ENCODE measurements around the gene GFER. TPM values are rescaled to one million over a fixed set of nuclear protein-coding genes. Genes with fewer than 3 reads are reported as not detected.
"Not testable (repeated sequence)": the region's sequence is repeated elsewhere in the genome, so short reads cannot be mapped to it uniquely, and the experiment has no call there.

GFER gene
- total RNA-seq, 1 experiment from 2014 or later = 24.1 TPM

DNA sequence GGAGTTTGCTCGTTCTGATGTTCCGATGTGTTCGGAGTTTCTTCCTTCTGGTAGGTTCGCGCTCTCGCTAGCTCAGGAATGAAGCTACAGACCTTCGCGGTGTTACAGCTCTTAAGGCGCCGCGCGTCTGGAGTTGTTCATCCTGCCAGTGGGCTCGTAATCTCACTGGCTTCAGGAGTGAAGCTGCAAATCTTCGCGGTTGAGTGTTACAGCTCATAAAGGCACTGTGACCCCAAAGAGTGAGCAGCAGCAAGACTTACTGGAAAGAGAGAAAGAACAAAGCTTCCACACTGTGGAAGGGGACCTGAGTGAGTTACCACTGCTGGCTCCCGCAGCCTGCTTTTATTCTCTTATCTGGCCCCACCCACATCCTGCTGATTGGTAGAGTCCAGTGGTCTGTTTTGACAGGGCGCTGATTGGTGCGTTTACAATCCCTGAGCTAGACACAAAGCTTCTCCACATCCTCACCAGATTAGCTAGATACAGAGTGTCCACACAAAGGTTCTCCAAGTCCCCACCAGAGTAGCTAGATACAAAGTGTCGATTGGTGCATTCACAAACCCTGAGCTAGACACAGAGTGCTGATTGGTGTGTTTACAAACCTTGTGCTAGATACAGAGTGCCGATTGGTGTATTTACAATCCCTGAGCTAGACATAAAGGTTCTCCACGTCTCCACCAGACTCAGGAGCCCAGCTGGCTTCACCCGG lies 26.4 kb upstream of the GFER start:
- not testable (repeated sequence) for DNase-seq (ENCODE audit: low spot score)

DNA sequence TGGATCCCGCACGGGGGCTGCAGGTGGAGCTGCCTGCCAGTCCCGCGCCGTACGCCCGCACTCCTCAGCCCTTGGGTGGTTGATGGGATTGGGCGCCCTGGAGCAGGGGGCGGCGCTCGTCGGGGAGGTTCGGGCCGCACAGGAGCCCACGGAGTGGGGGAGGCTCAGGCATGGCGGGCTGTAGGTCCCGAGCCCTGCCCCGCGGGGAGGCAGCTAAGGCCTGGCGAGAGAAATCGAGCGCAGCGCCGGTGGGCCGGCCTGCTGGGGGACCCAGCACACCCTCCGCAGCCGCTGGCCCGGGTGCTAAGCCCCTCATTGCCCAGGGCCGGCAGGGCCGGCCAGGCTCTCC lies 25.9 kb upstream of the GFER start:
- not testable (repeated sequence) for DNase-seq (ENCODE audit: low spot score)

DNA sequence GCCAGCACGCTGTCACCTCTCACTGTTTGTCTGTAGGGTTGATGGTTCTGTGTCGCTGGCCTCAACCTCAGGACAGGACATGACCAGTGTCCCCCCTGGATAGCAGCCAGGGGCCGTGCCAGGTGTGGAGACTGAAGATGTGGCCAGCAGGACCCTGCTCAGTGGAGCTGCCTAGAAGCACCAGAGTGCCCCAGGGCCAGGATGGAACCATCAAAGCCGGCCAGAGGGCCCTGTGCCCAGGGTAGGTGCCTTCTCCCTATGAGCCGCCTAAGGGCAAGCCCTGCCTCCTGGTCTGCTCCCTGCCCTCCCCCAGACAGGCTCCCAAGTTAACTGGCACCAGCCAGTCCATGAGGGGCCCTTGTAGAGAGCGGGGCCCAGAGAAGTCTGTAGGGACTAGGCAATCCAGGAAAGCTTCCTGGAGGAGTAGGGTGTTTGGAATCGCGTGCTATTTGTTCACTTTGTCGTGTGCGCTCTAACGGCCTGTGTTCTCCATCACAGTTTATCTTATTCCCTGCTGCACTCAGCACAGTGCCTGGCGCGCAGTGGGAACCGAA lies 25.2 kb upstream of the GFER start:
- no peak for DNase-seq (ENCODE audit: low spot score)

DNA sequence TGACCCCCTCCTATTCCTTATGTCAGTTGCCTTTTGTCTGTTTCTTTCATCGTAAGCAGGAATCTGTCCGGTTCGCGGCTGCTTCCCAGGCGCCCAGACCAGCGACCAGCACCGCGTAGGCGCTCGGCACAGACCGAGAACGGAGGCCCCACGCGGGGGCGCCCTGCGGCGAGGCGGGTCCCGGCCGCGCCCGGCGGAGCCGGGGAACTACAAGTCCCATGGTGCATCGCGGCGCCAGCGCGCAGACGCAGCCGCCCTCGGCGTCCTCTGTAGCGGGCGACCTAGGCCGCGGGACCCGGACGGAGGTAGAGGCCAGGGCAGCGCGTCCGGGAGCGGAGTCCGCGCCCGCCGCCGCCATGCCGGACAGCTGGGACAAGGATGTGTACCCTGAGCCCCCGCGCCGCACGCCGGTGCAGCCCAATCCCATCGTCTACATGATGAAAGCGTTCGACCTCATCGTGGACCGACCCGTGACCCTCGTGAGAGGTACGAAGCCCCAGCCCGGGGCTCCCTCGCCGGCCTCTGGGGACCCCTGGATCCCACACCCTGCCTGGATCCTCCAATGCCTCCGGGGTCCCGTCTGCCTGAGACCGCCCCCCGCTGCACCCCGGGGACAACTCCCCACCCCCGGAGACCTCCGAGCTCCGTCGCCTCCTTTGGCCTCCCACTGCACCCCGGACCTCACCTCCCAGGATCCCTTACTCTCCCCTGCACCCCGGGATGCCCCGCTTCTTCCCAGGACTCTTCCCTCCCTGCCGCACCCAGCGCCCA lies 24.5 kb upstream of the GFER start, which contains the start of gene NDUFB10:
Gene NDUFB10 (plus strand): TSS at position 270 of the 771 bp plus-strand sequence. CDS start 87 bp downstream, at position 357.
- peak; percentile 78 for DNase-seq (ENCODE audit: low spot score)

DNA sequence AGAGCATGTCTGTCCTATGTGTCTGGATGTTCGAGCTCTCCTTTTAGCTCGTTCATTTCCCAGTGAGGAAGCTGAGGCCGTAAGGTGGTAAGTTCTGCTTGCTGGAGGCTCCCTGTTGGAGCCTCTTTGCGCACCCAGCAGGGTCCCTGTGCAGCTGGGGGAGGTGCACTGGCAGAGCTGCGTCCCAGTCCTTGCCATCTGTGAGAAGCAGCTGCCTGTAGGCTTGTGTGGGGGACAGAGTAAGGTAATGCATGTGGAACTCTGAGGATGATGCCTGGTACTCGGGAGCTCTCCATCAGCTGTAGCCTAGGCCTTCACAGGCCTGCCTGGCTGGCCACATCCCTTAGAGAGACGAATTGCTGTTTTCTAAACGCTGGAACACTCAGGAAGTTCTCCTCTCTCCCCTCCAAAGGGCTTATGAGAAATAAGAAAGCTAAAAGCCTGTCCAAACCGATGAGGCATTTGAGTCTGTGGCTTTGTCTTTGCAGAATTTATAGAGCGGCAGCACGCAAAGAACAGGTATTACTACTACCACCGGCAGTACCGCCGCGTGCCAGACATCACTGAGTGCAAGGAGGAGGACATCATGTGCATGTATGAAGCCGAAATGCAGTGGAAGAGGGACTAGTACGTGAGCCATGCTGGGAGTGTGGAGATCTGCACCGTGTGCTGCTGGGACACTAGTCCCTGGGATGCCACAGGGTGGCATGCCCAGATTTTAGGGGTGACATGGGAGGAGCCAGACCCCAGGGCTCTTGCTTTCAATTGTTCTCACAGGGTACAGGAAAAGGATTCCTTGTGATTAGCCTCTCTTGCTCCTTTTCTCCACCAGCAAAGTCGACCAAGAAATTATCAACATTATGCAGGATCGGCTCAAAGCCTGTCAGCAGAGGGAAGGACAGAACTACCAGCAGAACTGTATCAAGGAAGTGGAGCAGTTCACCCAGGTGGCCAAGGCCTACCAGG lies 23.0 kb upstream of the GFER start:
- DNase-seq (ENCODE audit: low spot score) = no peak

DNA sequence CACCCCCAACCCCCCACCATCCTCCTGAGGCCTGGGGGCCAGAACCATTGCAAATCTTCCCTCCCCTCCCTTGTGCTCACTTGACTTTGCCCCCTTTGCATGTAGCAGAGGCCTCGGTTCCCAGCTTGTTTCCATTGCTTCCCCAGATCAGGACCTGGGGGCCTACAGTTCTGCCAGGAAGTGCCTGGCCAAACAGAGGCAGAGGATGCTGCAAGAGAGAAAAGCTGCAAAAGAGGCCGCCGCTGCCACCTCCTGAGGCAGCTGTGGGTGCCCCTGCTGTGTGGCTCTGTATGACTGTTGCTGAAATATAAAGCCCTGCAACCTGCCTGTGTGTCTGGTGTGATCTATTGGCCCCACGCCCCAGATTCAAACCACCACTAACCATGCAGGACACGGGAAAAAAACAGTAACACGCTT lies 22.3 kb upstream of the GFER start:
- no peak for DNase-seq (ENCODE audit: low spot score)

DNA sequence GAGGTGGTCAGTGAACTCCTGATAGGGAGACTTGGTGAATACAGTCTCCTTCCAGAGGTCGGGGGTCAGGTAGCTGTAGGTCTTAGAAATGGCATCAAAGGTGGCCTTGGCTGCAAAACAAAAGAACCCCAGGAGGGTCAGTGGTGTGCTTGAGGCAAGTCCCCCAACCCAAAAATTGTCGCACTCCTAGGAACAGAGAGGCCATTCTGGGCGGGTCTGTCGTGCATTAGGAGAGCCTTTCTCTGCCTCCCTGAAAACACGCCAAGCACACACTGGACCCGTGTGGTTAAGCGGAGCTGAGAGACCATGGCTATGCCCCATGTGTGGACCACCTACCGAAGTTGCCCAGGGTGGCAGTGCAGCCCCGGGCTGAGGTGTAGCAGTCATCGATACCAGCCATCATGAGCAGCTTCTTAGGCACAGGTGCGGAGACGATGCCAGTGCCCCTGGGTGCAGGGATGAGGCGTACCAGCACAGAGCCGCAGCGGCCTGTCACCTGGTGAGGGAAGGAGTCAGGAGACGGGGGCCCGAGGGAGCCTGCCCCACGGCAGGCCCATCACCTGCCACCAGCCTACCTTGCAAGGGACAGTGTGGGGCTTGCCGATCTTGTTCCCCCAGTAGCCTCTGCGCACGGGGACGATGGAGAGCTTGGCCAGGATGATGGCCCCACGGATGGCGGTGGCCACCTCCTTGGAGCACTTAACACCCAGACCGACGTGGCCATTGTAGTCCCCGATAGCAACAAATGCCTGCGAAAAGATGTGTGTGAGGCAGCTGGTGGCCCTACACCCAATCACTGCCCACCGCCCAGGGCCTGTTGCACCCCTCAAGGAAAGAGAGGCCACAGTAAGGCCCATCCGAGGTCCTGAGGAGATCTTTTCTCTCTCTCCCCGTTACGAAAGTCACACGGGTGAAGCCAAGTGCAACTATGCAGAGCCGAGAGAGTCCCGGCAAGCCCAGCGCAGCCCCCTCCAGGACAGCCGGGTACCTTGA lies 21.5 kb upstream of the GFER start:
- DNase-seq (ENCODE audit: low spot score) = not testable (repeated sequence)

DNA sequence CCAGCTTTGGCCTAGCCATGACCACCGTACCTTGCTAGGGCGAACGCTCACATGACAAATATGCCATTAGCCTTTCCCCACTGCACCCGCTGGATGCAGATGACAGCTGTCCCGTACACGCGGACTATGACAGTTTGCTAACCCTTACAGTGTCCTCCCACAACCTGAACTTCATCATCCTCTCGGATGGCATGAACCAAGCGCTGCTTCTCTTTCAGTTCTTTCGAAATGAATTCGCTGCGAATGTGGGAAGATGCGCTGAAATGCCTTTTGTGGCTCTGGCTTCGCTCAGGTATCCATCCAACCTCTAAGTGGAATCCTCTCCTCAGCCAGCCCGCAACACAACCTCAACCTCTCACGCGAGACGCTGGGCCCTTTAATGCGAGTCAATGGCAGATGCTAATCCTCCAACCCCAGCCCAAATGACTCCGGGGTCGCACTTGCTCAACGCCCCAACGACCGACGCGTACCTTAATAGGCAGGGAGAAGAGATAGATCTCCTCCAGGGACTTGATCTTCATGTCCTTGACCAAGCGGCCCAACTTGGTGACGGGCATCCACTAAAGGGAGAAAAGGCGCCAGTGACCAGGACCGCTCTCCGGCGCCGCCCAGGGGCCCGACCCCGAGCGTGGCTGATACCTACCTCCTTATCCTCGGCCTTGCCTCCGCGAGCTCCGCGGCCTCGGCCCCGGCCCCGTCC lies 20.0 kb upstream of the GFER start:
- DNase-seq (ENCODE audit: low spot score) = no peak

DNA sequence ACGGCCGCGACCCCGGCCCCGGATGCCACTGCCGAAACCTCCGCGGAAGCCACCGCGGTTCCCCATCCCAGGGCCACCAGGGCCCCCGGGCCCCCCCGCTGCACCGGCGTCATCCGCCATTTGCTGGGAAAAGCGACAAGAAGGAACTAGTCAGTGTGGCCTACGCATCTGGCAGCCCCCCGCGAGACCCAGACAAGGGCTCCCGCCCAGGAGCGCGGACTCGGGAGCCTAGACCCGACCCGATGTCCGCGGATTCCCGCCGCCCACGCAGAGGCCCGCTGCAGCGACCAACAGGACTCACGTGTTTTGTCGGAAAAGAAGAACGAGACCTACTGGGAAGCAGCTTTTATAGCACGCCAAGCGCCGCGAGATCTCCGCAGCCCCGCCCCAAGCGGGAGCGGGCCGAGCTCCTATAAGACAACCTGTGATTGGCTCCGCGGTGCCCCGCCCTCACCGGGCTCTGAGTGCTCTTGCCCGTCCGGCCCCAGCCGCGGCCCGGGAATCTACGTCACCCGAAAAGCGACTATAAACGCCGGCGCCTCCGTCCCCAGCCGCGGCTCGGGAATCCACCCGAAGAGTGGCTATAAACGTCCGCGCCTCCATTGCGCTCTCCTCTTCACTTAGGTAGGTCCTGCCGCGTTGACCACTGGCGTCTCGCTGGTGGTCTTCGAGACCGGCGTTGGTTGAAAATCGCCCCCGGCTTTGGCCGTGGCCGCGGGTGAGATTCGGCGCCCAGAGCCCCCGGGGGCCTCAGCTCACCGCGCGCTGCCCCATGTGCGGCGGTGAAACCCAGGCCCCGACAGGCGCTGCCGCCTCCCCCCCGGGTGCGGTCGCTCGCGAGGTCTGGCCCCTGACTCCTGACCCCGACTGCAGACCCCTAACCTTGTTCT lies 19.2 kb upstream of the GFER start, which contains the start of gene RPS2:
Gene RPS2 (minus strand): TSS at position 321 of the 890 bp plus-strand sequence. CDS start 201 bp downstream, at position 120.
- peak; percentile 99 for DNase-seq (ENCODE audit: low spot score)

DNA sequence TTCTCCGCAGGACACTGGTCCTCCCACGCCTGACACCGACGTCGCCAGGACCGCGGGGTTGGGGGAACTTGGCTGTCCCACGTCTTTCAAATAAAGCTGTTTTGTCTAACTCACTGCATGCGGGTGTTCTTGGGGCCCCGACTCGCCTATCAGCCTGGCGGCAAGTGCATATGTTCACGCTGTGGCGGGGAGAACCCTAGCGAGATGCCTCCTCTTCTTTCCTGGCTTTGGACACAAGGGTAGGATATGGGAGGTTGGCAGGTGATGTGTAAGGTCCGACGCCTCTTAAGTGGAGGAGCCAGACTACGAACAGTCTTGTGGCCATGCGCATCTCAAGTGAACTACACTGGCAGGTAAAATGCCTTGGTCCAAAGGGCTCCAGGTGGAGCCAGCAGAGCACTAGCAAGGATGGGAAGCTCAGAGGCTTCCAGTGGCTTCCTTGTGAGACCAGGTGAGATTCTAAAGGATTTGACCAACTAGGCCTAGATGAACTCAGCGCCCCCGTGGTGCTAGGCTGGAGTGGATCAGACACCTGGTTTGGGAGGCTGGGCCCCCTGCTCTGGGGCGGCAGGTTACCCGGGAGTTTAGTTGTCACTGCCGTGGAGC lies 18.5 kb upstream of the GFER start:
- DNase-seq (ENCODE audit: low spot score) = no peak

DNA sequence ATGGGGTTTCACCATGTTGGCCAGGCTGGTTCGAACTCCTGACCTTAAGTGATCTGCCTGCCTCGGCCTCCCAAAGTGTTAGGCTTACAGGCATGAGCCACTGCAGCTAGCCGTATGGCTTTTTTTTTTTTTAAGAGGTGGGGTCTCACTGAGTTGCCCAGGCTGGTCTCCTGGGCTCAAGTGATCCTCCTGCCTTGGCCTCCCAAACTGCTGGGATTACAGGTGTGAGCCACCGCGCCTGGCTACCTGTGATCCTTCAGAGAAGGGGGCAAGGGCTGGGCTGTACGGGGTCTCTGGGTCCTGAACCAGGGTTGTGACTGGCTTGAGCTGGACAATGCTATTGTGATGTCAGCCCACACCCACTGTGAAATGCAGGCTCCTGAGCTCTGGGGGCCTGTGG lies 17.5 kb upstream of the GFER start, which contains the start of gene RNF151:
Gene RNF151 (plus strand): TSS at position 397 of the 400 bp plus-strand sequence. CDS start 26 bp downstream, outside the sequence.
- DNase-seq (ENCODE audit: low spot score) = no peak

DNA sequence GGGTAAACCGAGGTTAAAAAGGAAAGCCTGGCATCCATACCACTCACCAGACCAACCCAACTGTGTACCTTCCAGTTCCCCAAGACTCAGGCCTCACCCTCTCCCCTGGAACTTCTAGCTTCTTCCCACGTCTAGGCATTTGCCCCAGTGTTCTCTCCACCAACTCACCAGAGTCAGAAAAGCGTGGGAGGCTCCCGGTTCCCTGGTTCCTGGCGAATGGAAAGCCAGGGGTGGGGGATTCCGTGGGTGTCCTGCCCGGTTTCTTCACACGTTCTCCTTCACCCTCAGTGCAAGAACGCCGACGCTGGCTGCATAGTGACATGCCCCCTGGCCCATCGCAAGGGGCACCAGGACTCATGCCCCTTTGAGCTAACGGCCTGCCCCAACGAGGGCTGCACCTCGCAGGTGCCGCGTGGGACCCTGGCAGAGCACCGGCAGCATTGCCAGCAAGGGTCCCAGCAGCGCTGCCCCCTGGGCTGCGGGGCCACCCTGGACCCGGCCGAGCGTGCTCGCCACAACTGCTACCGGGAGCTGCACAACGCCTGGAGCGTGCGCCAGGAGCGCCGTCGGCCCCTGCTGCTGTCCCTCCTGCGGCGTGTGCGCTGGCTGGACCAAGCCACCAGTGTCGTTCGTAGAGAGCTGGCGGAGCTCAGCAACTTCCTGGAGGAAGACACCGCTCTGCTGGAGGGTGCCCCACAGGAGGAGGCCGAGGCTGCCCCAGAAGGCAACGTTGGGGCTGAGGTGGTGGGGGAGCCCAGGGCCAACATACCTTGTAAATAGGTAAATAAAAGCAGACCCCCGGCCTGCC lies 15.6 kb upstream of the GFER start:
- DNase-seq (ENCODE audit: low spot score) = no peak

DNA sequence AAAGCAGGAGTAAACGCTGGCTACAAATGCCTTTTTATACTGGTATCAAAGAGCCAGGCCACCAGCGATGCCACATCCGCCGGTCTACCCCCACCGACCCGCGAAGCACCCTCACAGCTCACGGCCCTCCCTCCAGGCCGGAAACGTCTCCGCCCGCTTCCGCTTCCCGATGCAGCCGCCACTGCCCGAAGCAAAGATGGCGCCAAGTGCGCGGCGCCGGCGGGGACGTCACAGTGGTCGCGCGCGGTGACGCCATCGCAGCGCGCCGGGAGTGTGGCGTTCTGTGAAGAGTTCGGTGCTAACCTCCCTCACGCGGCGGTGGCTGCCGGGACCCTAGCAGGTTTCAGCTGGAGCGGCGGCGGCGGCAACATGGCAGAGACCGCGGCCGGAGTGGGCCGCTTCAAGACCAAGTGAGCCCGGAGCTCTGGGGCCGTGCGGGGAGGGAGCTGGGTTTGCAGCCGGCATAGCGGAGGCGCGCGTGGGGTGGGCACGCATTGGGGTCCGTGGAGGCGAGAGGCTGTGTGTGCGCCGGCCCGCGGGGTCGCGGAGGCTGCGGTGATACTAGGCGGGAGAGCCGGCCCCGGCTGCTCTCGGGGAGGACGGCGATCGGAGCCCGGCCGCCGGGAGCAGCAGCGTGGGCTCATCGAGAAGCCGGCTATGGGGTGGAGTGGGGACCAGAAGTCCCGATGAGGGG lies 12.1 kb upstream of the GFER start, which contains the start of gene TBL3:
Gene TBL3 (plus strand): TSS at position 258 of the 694 bp plus-strand sequence. CDS start 112 bp downstream, at position 370.
- peak; percentile 91 for DNase-seq (ENCODE audit: low spot score)

DNA sequence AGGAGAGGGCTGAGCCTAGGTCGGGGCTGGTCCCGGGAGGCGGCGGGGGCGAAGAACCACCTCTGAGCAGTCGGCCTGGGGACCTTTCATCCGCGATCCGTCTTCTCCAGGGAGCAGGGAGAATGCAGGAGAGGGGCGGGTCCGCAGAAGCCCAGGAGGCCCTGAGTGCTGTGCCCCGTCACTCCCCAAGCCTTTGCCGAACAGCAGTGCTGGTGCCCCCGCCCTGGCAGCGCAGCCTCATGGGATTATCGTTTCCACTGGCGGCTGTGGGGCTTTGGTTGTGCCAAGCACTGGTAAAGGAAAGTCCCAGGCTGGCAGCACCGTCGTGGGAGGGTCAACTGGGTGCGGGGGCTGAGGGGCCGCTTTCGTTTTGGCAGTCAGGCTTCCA lies 11.5 kb upstream of the GFER start:
- no peak for DNase-seq (ENCODE audit: low spot score)

DNA sequence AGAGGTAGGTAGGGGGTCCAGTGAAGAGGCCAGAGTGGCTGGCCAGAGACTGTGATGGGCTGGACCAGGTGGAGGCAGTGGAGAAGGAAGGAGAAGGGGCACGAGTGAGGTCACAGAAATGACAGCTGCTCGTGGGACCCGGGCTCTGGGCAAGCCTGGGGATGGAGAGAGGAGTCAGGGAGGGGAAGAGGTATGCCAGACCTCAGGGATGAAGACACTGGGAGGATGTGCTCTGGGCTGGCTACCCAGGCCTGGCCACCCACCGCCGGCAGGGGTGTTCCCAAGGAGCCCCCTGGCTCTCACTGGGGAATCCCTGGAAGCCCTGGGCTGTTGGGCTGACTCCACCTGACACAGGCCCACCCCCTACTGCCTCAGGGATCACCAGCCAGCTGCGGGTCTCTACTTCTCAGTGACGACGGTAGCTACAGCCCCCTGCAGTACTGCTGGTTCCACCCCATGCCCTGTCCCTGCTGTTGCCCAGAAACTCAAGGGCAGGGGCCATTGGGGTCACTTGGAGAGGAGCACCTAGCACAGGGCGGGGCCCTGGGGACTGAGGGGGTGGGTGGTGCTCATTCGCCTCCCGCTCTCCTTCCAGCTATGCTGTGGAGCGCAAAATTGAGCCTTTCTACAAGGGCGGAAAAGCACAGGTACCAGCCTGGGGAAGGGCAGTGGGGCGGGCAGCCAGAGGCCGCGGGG lies 10.4 kb upstream of the GFER start:
- no peak for DNase-seq (ENCODE audit: low spot score)
